Measurements from ENCODE around the gene PCNX2.
"Not testable (repeated sequence)": the region's sequence is repeated elsewhere in the genome, so short reads cannot be mapped to it uniquely, and the experiment has no call there.

Gene PCNX2

DNA sequence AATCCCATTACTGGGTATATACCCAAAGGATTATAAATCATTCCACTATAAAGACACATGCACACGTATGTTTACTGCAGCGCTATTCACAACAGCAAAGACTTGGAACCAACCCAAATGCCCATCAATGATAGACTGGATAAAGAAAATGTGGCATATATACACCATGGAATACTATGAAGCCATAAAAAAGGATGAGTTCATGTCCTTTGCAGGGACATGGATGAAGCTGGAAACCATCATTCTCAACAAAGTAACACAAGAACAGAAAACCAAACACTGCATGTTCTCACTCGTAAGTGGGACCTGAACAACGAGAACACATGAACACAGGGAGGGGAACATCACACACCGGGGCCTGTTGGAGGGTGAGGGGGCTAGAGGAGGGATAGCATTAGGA lies 291.9 kb downstream of the PCNX2 start:
- DNase-seq = not testable (repeated sequence)

DNA sequence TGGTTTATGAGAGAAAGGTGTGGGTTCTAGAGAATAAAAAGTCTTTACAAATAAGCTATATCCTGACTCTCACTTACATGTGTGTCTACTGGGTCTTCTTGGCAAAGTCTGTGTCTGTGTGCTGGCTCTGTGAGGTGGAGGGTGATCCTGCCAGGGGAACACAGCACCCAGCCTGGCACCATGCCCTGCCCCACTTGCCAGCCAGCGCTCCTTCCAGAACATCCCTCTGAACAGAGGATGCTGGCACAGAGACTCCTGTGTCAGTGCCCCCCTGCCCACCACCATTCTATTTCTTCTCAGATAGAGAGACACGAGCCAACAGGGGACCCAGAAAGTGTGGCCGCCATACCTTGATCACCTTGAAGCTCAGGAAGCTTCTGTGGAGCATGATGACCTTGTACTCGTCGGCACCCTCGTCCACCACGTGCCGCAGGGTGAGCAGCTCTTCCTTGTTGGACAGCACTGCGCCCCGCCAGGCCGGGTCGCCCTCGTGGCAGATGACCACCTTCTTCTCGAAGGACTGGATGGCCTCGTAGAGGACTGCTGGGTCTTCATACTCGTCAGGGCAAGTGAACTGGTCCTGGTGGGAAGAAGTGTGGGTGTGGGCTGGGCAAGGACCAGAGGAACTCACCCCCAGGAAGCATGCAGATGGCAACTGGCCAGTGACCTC lies 295.4 kb downstream of the PCNX2 start:
- DNase-seq = no peak

DNA sequence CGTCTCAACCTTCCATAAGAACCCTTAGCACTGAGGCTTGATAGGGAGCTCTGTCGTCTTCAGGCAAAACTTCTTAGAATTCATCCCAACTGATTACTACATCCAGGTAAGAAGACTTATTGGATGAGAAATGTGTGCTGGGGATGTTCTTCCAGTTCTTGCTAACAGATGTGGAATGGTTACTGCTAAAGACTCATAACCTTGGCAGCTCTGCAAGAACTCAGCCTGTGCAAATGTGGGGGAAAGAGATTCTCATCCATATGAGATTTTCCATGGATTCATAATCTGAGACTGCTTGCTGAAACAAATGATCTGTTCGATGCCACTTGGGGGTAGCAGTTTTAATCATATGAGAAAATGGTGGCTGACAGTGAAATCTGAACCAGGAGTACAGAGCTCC lies 296.9 kb downstream of the PCNX2 start:
- no peak for DNase-seq

DNA sequence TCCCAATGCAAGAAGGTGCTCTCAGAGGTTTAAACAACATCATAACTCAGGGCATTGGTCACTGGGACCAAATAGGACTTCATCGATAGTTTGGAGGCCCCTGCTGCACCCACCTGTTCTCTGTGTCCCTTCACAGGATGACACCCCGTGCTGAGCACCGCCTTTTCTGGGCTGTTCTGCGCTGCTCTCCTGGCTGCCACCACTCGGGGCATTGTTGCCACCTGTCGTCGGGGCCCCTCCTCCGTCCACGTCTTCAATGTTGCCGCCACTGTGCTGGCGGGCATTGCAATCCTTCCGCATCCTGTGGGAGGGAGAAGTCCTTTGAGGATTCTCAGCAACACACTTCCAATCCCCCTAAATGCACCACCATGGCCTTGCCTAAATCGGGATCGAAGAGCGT lies 297.4 kb downstream of the PCNX2 start:
- no peak for DNase-seq

DNA sequence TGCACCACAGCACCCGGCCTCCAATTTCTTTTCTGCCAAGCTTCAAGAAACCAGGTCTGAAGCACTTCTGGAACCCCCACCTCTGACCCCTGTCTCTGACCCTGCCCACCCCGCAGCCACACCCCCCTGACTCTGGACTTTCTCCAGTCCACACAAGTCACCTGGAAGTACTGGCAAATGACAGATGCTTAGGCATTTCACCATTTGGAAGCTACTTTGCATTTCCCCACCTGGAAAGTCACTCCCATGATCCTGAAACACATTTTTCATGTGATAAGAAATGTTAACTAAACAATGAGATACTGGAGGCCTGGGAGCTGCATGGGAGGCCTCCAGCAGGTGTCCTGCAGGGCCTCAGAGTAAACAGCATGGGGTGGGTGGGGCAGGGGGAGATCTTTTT lies 299.4 kb downstream of the PCNX2 start:
- no peak for DNase-seq

DNA sequence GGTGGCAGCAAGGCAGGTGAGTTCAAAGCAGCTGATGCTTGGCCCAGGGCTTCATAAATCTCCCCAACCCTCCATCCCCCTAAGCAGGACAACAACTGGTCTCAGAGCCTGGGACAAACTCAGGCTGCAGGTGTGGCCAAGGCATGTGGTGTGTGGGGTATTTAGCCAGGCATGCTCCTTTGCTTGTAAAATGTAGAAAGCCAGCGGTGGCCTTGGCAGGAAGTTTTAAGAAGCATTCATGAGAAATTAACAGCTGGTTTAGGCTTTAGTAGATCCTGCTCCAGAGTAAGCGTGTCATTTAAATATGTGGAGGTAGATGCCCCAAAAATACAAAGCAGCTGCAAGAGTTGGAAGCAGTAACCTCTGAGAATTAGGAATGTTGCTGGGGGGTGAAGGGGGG lies 300.3 kb downstream of the PCNX2 start:
- DNase-seq = no peak

GRCh38 chr1:232993555-232993954 lies 302.0 kb downstream of the PCNX2 start:
- DNase-seq = no peak

DNA sequence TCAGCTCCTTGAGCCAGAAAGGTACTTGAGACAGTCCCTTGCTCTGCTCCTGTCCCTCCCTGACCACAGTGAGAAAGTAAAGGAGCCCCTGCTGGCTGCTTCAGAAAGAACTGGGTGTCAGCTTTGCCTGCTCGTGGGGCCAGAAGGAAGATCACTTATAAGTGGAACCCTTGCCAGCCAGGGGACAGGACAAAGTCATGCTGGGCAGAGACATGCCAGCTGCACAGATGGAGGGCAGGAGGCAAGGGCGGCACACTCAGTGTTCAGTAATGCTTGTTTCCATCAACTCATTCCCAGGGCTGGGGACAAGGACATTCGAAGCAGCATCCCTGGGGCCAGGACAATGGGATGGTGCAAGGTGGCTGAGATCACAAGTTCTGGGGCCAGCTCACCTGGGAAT lies 303.3 kb downstream of the PCNX2 start:
- DNase-seq = no peak

- DNase-seq = no peak
These were observed 304.3 kb downstream of the PCNX2 start for GRCh38 chr1:232991238-232991637.

- no peak for DNase-seq
These were observed 305.1 kb downstream of the PCNX2 start for GRCh38 chr1:232990176-232991128.

DNA sequence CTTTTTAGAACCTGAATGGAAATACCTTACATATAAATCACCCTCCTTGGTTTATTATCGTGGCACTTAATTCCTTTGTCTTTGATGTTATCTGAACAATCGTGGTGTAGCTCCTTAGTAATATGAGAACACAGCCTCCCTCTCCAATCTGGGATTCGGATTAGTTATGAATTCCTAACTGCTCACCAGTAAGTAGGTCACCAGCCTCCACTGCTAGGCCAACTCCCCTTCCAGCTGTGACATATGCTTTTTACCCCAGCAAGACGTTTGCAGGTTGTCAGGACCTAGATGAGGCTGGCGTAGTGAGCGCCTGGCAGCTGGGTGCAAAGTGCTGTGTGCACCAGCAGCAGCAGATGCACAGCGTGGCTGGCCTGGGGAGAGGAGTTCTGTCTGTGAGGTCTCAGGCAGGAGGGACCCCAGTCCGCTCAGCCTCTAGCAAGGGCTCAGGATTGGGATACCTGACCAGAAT lies 306.9 kb downstream of the PCNX2 start:
- no peak for DNase-seq

- DNase-seq = no peak
These were observed 307.8 kb downstream of the PCNX2 start for GRCh38 chr1:232987774-232988140.

DNA sequence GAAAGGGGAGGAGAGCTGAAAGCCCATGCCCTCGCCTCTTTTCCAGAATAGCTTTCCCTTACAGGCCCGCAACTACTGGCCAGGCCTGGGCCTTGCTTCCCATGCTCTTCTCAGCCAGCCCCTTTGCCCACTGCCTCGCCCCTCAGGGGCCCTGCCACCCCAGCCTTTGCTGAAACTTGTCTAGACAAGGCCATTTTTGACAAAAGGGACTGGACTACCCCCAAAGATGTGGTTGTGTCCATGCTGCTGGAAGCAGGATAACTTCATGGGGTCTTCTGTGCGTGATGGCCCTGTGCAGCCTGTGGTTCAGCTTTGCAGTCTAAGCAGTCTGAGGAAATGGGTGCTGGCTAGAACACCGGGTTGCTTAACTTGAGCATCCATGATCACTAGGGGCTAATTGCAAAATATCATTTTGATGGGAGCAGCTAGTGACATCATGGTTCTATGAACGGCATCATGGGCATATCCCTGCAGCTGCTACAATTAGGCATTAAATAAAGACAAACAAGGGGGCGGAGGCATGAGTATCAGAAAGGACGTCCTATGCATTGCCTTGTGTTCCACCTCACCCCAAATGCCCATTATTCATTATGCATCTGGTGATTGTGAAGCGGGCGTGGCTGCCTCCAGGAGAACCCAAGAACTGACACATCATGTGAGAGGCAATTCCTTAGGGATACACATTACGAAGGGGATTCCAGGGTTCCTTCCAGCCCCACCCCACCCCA lies 308.3 kb downstream of the PCNX2 start:
- DNase-seq = no peak

GRCh38 chr1:232986527-232986922 lies 309.0 kb downstream of the PCNX2 start:
- DNase-seq = no peak

DNA sequence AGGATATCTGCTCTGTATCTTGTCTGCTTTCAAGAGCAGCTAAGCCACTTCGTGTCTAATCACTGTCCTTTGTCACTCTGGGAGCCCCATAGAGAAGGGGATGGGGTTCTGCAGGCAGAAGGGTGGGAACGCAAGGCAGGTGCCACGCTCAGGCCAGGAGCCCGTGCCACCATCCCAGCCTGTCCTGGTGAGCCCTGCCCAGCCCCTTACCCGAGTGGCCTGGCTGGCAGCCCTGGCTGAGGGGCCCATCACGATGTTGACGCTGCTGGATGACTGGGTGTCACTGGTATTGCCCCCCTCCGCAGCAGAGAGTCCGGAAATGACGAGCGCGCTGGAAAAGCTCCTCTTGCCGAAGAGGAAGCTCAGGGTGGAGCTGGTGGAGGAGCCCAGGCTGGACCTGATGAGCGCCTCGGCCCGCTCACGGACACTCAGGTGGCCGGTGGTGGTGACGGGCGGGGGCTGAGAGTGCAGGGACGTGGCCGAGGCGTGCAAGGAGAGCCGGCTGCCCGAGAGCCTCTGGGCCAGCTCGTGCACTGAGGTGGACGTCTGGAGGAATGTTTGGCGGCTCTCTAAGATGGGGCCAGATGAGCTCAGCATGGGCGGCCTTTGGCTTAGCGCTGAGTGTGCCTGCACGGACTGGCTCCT lies 309.5 kb downstream of the PCNX2 start:
- no peak for DNase-seq

- no peak for DNase-seq
These were observed 310.7 kb downstream of the PCNX2 start for GRCh38 chr1:232984577-232985425.

DNA sequence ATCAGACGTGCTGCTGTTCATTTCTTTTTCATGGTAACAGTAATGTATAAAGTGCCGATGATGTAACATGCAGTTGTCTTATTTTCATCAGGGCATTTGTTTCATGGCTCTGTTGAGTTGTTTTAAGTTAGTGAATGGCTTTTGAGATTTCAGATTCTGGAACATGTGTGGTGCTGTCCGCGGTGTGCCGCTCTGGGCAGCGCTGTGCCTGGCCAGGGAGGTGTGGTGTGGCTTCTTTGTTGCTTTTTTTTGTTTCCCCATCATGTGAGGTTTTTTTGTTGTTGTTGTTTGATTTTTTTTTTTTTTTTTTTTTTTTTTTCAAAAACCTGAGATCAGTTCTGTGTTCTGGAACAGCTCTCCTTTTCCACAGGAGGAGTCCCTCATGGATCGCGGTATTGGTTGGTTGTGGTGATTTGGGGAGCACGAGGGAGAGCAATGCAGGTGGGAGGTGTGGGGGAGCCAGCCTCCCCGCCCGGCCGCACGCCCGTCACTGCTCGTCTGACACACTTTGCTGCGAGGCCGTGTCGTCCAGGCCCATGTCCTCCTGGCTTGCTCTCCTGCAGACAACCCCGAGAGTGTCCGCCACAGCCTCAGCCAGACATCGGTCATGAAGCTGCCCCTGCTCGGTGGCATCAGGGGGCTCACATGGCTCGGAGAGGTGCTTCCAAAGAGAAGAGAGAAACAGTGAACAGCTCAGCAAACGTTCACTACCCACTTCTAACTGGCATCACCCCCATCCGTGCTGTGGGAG lies 311.5 kb downstream of the PCNX2 start:
- no peak for DNase-seq

DNA sequence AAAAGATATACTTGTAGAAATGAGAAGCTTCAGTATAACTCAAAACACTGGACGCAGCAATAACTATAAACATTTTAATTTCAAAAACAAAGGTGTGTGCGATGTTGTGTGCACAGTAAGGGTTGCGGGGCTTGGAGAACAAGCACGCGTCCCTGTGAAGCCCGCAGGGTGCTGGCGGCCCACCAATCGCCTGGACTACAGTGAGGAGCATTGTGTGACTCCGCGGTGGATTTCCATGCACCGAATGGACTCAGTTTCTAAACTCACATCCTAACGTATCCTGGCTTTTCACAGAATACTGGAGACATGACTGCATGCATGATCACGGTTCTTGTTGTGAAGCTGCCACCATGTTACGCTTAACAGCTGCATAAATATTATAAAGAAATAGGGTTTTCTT lies 312.1 kb downstream of the PCNX2 start:
- DNase-seq = no peak

DNA sequence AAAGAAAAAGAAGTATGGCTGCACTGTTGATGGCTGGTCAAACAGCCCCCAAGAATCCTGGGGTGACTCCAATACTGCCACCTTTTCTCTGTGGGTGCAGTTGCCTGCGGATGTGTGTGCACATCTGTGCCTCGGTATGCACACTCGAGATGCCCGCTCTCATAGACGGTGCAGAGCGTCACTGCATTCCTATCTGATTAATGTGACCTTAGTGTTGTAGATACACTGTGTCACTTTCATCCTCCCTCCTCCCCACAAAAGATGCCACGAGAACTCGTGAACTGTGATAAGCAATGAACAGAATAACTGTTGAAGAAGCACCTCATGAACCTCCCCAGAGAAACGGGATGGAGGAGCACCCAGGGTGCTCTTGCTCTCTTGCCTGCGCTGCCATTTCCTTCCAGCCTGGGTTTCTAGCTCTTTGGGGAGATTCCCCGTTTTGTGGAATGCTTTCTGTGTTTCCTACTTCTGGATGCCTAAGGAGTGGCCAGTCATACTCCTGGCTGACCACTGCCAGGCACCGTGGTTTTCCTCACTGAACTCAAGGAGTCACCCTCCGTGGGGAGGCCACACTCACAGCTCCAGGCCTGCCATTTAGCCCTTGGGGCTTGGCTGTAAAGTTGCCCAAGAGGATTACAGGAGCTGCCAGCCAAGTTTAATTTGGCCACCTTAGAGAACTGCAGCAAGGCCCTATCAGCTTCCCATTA lies 313.1 kb downstream of the PCNX2 start:
- no peak for DNase-seq

DNA sequence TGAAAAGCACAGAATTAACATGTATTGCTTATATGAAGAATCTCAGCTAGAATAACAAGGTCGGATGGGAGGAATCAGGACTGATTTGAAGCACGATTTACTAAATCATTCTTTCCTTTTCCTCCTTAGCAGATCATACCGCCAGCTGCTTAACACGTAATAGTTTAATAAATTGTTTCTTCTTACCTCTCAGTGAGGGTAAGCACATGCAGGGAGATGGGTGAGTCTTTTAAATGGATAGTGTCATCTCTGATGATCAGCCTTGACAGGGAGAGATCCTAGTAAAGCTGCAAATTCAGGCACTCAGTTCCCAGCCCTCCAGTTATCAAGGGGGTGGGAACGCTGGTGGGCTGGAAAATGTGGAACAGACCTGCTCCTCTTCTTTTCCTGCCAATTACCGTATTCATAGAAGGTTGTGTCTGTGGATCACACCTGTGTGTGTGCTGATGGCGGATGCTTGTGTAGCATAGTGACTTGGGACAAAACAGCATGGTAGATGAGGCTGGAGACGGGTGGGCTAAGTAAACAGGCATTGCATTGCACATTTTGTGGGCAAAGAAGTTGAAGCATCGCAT lies 314.5 kb downstream of the PCNX2 start:
- no peak for DNase-seq
